ENCODE measurements around the gene PBX2. TPM values are rescaled to one million over a fixed set of nuclear protein-coding genes. Genes with fewer than 3 reads are reported as not detected.

The PBX2 gene
- total RNA-seq, 6 experiments from 2014 or later: 50.7 to 61.4 (median 56.2) TPM

DNA sequence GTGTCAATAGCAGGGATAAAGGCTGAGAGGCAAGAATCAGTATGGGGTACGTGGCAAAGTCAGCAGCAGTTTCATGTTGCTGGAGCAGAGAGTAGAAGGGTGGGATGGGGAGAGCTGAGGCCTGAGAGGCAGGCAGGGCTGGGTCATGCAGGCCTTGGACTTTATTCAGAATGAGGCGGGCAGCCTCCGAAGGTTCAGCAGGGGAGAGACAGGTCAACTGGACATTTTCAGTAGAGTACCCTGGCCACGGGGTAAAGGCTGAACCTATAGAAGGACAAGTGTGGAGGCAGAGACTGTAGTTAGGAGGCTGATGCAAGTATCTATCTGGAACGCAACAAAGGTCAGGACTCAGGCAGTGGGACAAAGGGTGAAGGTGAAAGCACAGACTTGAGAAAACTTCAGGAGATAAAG is 20.2 kb upstream of the PBX2 start:
- H3K4me1 Mint-ChIP-seq (ENCODE audit: low read depth): no peaks in the 10 kb centered on the region
- no peak overlapping the region for H3K4me3 Mint-ChIP-seq
- no peak for DNase-seq
- H3K27me3 Mint-ChIP-seq (ENCODE audit: insufficient read depth): peaks cover 19% of the 10 kb centered on the region
- peaks cover 5% of the 10 kb centered on the region for H3K9me3 Mint-ChIP-seq
- H3K36me3 Mint-ChIP-seq (ENCODE audit: low read depth): no peaks in the 10 kb centered on the region; the same call in 1 of the 2 replicates
- no peak overlapping the region for H3K27ac Mint-ChIP-seq
- TF ChIP-seq, protein P1, sequence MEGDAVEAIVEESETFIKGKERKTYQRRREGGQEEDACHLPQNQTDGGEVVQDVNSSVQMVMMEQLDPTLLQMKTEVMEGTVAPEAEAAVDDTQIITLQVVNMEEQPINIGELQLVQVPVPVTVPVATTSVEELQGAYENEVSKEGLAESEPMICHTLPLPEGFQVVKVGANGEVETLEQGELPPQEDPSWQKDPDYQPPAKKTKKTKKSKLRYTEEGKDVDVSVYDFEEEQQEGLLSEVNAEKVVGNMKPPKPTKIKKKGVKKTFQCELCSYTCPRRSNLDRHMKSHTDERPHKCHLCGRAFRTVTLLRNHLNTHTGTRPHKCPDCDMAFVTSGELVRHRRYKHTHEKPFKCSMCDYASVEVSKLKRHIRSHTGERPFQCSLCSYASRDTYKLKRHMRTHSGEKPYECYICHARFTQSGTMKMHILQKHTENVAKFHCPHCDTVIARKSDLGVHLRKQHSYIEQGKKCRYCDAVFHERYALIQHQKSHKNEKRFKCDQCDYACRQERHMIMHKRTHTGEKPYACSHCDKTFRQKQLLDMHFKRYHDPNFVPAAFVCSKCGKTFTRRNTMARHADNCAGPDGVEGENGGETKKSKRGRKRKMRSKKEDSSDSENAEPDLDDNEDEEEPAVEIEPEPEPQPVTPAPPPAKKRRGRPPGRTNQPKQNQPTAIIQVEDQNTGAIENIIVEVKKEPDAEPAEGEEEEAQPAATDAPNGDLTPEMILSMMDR (IDR thresholded peaks at IDR 0.05): no peak

DNA sequence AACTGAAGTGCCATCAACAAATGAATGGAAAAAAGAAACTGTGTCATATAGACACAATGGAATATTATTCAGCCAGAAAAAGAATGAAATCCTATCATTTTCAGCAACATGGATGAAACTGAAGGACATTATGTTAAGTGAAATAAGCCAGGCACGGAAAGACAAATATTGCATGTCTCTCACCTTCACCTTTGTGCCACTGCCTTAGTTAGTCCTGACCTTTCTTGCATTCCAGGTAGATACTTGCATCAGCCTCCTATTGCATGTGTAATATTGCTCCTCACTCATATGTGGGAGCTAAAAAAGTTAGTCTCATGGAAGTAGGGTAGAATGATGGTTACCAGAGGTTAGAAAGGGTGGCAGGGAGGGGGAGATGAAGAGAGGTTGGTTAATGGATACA is 19.0 kb upstream of the PBX2 start:
- Mint-ChIP-seq H3K27me3 (ENCODE audit: insufficient read depth) (peaks cover 17% of the 10 kb centered on the region), H3K4me1 (ENCODE audit: low read depth) (no peaks in the 10 kb centered on the region), H3K9me3 (peaks cover 5% of the 10 kb centered on the region), H3K27ac (no peak overlapping the region), H3K4me3 (no peak overlapping the region), H3K36me3 (ENCODE audit: low read depth) (no peaks in the 10 kb centered on the region; the same call in 1 of the 2 replicates)
- TF ChIP-seq, protein P1 (IDR thresholded peaks at IDR 0.05): no peak
- DNase-seq: no peak

DNA sequence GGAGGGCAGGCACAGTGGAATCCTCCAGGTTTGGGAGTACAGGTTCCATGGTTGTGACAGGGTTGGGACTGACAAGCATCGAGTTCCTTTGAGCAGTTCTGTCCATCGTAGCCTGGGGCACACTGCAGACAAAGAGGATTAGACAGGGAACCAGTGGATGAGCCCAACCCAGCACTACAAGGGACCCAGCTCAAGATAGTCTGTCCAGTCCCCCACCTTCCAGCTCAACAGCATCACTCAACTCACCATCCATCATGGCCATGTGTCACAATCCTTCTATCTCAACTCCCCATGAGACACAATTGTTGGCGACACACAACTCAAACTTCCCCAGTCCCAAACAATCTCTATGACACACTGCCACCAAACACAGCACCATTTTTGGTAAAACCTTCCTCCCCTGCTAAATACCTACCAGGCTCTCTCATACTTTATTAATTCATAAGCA is 14.3 kb upstream of the PBX2 start:
- DNase-seq: no peak
- TF ChIP-seq, protein P1 (IDR thresholded peaks at IDR 0.05): no peak
- no peak overlapping the region for H3K4me3 Mint-ChIP-seq
- peaks cover 21% of the 10 kb centered on the region for H3K27me3 Mint-ChIP-seq (ENCODE audit: insufficient read depth)
- H3K36me3 Mint-ChIP-seq (ENCODE audit: low read depth): no peaks in the 10 kb centered on the region; the same call in 1 of the 2 replicates
- no peak overlapping the region for H3K27ac Mint-ChIP-seq
- H3K4me1 Mint-ChIP-seq (ENCODE audit: low read depth): no peaks in the 10 kb centered on the region
- H3K9me3 Mint-ChIP-seq: peaks cover 5% of the 10 kb centered on the region

DNA sequence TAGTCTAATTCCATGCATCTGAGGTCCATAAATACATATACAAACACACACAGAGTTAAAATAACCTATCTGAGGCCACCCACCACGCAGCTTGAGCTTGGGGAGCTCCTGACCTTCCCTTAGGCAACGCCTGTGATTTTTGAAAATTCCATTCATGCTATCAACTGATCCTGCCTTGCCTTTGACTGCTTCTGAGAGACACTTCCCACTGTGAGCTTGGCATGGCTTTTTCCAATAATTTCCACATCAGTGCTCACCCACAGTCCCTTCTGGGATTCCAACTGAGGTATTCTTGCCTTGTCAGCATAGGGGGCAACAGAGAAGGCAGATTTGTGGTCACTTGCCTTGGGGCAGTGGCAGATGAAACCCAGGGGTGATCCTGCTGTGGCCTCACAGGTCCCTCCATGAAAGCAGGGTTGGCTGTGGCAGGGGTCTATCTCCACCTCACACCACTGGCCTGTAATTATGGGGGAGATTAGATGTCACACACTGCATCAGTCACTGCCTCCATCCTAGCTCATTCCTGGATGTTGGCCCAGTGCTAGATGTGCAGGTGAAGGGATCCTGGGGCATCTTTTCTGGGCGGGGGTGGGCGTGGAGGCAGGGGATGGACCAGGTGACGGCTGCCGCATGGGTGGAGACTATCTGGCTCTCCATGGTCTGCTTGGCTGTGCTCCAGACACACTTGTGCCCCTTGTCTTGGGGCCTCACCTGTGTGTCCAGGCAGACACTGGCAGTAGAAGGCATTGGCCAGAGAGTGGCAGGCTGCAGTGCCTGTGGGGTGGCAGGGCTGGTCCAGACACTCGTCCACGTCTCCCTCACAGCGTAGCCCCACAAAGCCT is 13.6 kb upstream of the PBX2 start:
- TF ChIP-seq, protein P1 (IDR thresholded peaks at IDR 0.05): no peak
- H3K9me3 Mint-ChIP-seq: peaks cover 5% of the 10 kb centered on the region
- H3K36me3 Mint-ChIP-seq (ENCODE audit: low read depth): no peaks in the 10 kb centered on the region; the same call in 1 of the 2 replicates
- H3K4me1 Mint-ChIP-seq (ENCODE audit: low read depth): no peaks in the 10 kb centered on the region
- no peak for DNase-seq
- no peak overlapping the region for H3K4me3 Mint-ChIP-seq
- H3K27ac Mint-ChIP-seq: no peak overlapping the region
- H3K27me3 Mint-ChIP-seq (ENCODE audit: insufficient read depth): peaks cover 17% of the 10 kb centered on the region

DNA sequence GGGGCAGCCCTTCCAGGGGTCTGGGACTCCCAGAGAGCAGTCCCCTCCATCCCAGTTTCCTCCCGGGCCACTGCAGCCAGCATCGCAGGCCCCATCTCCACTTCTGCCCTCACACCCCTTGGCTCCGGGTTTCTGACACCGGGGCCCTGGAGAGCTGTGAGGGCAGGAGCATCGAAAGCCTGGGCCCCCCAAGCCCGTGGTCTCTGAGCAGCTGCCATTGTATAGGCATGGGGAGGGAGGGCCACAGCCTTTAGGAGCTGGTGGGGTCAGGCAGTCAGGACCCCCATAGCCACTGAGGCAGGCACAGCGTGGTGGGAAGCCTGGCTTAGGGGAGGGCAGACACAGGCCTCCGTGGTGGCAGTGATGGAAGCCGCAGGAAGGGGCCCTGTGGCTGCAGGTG is 12.2 kb upstream of the PBX2 start:
- TF ChIP-seq, protein P1 (IDR thresholded peaks at IDR 0.05): no peak
- Mint-ChIP-seq H3K36me3 (ENCODE audit: low read depth) (no peaks in the 10 kb centered on the region; the same call in 1 of the 2 replicates), H3K4me3 (no peak overlapping the region), H3K4me1 (ENCODE audit: low read depth) (no peaks in the 10 kb centered on the region), H3K27me3 (ENCODE audit: insufficient read depth) (peaks cover 16% of the 10 kb centered on the region), H3K9me3 (peaks cover 5% of the 10 kb centered on the region), H3K27ac (no peak overlapping the region)
- DNase-seq: no peak

Measured in HFFc6 (cell line).